Endothelial cell of umbilical vein (primary cell): ENCODE data around the gene FRMD4A. TPM values are rescaled to one million over a fixed set of nuclear protein-coding genes. Genes with fewer than 3 reads are reported as not detected.

ENCODE experiments used
- BruUV-seq: library from RNA; stranded (reverse); fragments of 400-500 nt; replicated peaks from 2 replicates; lab custom pipeline; 2021; lab: Mats Ljungman, UMichigan
- CTCF ChIA-PET: fragments of 300-600, 350-600 bp; sonication (Branson Sonifier 250); formaldehyde crosslinking; loops from one replicate; lab custom pipeline; 2021; ENCODE audit warnings: antibody characterized with exemption, inconsistent platforms; lab: Charles Lee
- POLR2A ChIA-PET: fragments of 300-600, 350-600 bp; sonication (Branson Sonifier 250); formaldehyde crosslinking; loops from one replicate; lab custom pipeline; 2021; ENCODE audit warnings: antibody characterized with exemption, inconsistent platforms; lab: Charles Lee
- DNase-seq: peaks from one replicate; pipeline ENCODE4 v3.0.0-alpha.2; 2011; ENCODE audit warnings: low read depth, low spot score
- FAIRE-seq: peaks from 2 replicates; lab custom pipeline; 2011; peaks lifted over from hg19 to GRCh38; lab: Jason Lieb, UNC
- H2AFZ ChIP-seq: 2 replicates; pipeline ENCODE4 v1.6.0; 2012; ENCODE audit warnings: low read depth, low read length, control low read depth, inconsistent platforms
- H3K27ac ChIP-seq: 2 replicates; pipeline ENCODE4 v1.5.1; 2011; ENCODE audit warnings: low read depth, mild to moderate bottlenecking, control low read depth, low read length, moderate library complexity; ENCODE audit not compliant: insufficient read depth
- H3K27me3 ChIP-seq, 2 experiments: 2 replicates each; pipeline versions ENCODE4 v1.6.0 to v1.6.1; 2011; ENCODE audit warnings: low read length in 2 of 2, mixed read lengths in 1 of 2; ENCODE audit not compliant: control insufficient read depth in 2 of 2, insufficient read depth in 2 of 2
- H3K36me3 ChIP-seq, 2 experiments: 2 replicates in 1 of 2; 3 replicates in 1 of 2; pipeline ENCODE4 v1.5.1; 2011; ENCODE audit warnings: low read length in 2 of 2, mild to moderate bottlenecking in 1 of 2, moderate library complexity in 1 of 2; ENCODE audit not compliant: control insufficient read depth in 2 of 2, insufficient read depth in 2 of 2; ENCODE audit errors: extremely low read depth in 1 of 2
- H3K4me1 ChIP-seq: 3 replicates; pipeline ENCODE4 v1.5.1; 2011; ENCODE audit warnings: mild to moderate bottlenecking, low read length; ENCODE audit not compliant: control insufficient read depth, insufficient read depth; ENCODE audit errors: extremely low read depth
- H3K4me2 ChIP-seq: 2 replicates; pipeline ENCODE4 v1.6.1; 2011; ENCODE audit warnings: low read length, control low read depth, mixed read lengths; ENCODE audit not compliant: insufficient read depth
- H3K4me3 ChIP-seq, 3 experiments: fragments of 200-600 bp in 1 of 3; sonication (generic), shearing (Covaris generic) in 1 of 3; replicated peaks in 1 of 3; 2 replicates each; pipeline ENCODE4 v1.5.1; 2011 to 2016; ENCODE audit warnings: control low read depth in 3 of 3, low read length in 3 of 3, mild to moderate bottlenecking in 2 of 3, inconsistent platforms in 1 of 3, low read depth in 1 of 3, moderate library complexity in 1 of 3; ENCODE audit not compliant: insufficient read depth in 1 of 3
- H3K79me2 ChIP-seq: 2 replicates; pipeline ENCODE4 v1.6.0; 2012; ENCODE audit warnings: low read length, inconsistent platforms; ENCODE audit not compliant: control insufficient read depth, insufficient read depth
- H3K9ac ChIP-seq: replicated peaks from 2 replicates; pipeline ENCODE3; 2011; ENCODE audit warnings: low read length, control low read depth; ENCODE audit not compliant: insufficient read depth; ENCODE audit errors: extremely low read depth
- H3K9me1 ChIP-seq: replicated peaks from 3 replicates; pipeline ENCODE4 v1.6.0; 2011; ENCODE audit warnings: mild to moderate bottlenecking, low read length; ENCODE audit not compliant: control insufficient read depth, insufficient read depth; ENCODE audit errors: extremely low read depth
- H3K9me3 ChIP-seq: replicated peaks from 2 replicates; pipeline ENCODE4 v1.5.1; 2012; ENCODE audit warnings: low read length, inconsistent platforms; ENCODE audit not compliant: control insufficient read depth, insufficient read depth
- H4K20me1 ChIP-seq: replicated peaks from 2 replicates; pipeline ENCODE3; 2011; ENCODE audit warnings: mild to moderate bottlenecking, low read length; ENCODE audit not compliant: control insufficient read depth, insufficient read depth; ENCODE audit errors: extremely low read depth
- EZH2 ChIP-seq: IDR thresholded peaks from 2 replicates; pipeline ENCODE4 v1.6.1; 2012; ENCODE audit warnings: borderline replicate concordance, low read depth, mild to moderate bottlenecking, moderate library complexity, low read length, inconsistent platforms; ENCODE audit not compliant: severe bottlenecking
- FOS ChIP-seq: IDR thresholded peaks from 2 replicates; pipeline ENCODE4 v1.6.1; 2011; ENCODE audit warnings: mild to moderate bottlenecking, low read length, moderate library complexity, borderline replicate concordance; ENCODE audit not compliant: insufficient read depth
- GATA2 ChIP-seq: IDR thresholded peaks from 2 replicates; pipeline ENCODE4 v1.7.0; 2011; ENCODE audit warnings: low read depth, mild to moderate bottlenecking, moderate library complexity, mixed read lengths, low read length; ENCODE audit not compliant: insufficient read length, insufficient read depth
- JUN ChIP-seq: IDR thresholded peaks from 2 replicates; pipeline ENCODE4 v1.6.1; 2011; ENCODE audit warnings: borderline replicate concordance, low read depth; ENCODE audit not compliant: insufficient read length, insufficient read depth
- MYC ChIP-seq: IDR thresholded peaks from one replicate; pipeline ENCODE4 v1.6.1; 2011; ENCODE audit warnings: mild to moderate bottlenecking, low read depth, low read length
- POLR2A ChIP-seq: IDR thresholded peaks from 2 replicates; pipeline ENCODE4 v1.6.1; 2012; ENCODE audit warnings: low read depth, mild to moderate bottlenecking, control low read depth, low read length
- POLR2AphosphoS5 ChIP-seq: IDR thresholded peaks from 2 replicates; pipeline ENCODE4 v1.6.1; 2012; ENCODE audit warnings: low read depth, mild to moderate bottlenecking, control low read depth, low read length, moderate library complexity; ENCODE audit not compliant: insufficient read depth
- dilution Hi-C: fragments of 300-500 bp; cut with MboI; formaldehyde crosslinking; loops from one replicate; pipeline ENCODE4 v1.15.0; 2019; ENCODE audit warnings: low sequenced_read_pairs; ENCODE audit not compliant: extremely low pct_ligation_motif_present
- intact Hi-C: fragments of 100-400 bp; cut with micrococcal nuclease; formaldehyde crosslinking; loops from one replicate; pipeline ENCODE4 v1.10.0; 2022
- polyA plus RNA-seq, 4 experiments: library from polyadenylated mRNA; depleted of rRNA in 3 of 4; stranded (reverse) in 3 of 4; unstranded in 1 of 4; fragments of >200 nt; gene quantifications; 2 replicates each; pipeline versions ENCODE4 v1.2.1 to v1.2.3, GENCODE V29; 2011 to 2012; ENCODE audit warnings: missing spikeins in 1 of 4
- total RNA-seq: library from RNA; stranded (reverse); gene quantifications from 2 replicates; pipeline ENCODE4 v1.2.3, GENCODE V29; 2021
- TF ChIP-seq, protein P1 (sequence below), 2 donors: IDR thresholded peaks; 1 replicate in 1 of 2; 2 replicates in 1 of 2; pipeline ENCODE4 v1.5.1; 2011; ENCODE audit warnings: low read length in 2 of 2, mild to moderate bottlenecking in 2 of 2, moderate library complexity in 2 of 2, control low read depth in 1 of 2, inconsistent platforms in 1 of 2, low read depth in 1 of 2; ENCODE audit not compliant: insufficient read depth in 1 of 2; ENCODE audit errors: extremely low read depth in 1 of 2
- TF ChIP-seq, protein P2 (sequence below): IDR thresholded peaks from 2 replicates; pipeline ENCODE4 v1.6.1; 2011; ENCODE audit not compliant: insufficient read depth, insufficient read length

The FRMD4A gene
- total and polyA plus RNA-seq, 2 donors (not counting 3 experiments of a cell fraction or from before 2014, with no cell fraction given): 123 to 148 TPM

DNA sequence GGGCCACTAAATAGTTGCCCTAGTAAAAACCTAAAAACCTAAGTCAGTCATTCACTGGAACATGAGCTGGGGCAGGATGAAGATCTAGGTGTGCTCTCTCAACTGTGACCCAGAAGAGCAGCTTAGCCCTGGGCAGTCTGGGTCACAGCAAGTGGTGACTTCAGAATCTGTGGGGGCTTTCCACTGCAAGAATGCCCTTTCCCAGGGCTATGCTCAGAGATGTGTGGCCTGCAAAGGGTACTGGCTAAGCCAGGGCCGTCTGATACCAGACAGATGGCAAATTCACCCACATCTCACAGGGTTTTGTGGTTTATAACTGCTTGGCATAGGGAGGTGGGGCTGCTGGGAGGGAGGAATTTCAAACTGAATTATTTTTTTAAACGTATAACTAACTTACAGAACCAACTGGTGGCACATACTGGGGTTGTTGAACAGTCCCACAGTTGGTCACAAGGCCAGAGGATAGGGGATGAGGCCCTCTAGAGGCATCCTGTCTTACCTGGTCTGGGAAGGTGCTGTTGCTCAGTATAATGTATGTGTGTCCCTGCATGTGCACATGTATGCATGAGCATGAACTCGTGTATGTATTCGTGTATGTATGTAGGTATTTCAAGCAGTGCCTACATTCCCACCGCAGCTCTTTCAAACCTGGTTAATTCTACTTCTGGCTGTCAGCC lies 680.7 kb downstream of the FRMD4A start:
- CTCF ChIA-PET: no interaction called here
- Histone ChIP-seq H3K27me3 (no peaks in the 10 kb centered on the region), H3K9me3 (no peaks in the 10 kb centered on the region), H3K9ac (no peak overlapping the region), H3K79me2 (no peaks in the 10 kb centered on the region), H2AFZ (no peak overlapping the region), H4K20me1 (peaks cover 2% of the 10 kb centered on the region), H3K4me1 (no peaks in the 10 kb centered on the region), H3K27ac (no peak overlapping the region), H3K4me3 (no peak overlapping the region), H3K4me2 (no peak overlapping the region), H3K36me3 (peaks cover 53 to 65% of the 10 kb centered on the region in 2 experiments), H3K9me1 (no peaks in the 10 kb centered on the region)
- no TSS peak for BruUV-seq
- FAIRE-seq: no peak
- intact Hi-C loops: no loop called here
- dilution Hi-C loops: no loop called here
- no peak for TF ChIP-seq FOS
- no peak for TF ChIP-seq JUN
- POLR2A ChIA-PET: no interaction called here
- no peak for DNase-seq

DNA sequence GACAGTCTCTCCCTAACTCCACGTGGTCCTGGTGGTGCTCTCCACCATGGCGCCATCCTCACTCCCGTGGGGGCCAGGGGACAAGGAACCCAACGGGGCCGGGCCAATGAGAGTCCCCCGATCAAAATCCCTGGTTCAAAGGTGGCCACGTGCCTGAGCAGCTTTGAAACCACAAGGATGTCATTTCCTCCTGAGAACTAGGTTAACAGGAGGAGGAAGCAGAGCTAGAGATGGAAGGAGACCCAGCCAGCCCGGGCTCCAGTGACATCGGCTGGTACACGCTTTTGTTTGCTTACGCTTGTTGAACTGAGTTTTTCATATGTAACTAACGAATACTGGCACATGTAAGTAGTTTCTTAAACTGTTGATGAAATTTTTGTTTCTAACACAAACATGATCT lies 682.3 kb downstream of the FRMD4A start:
- CTCF ChIA-PET: no interaction called here
- no peaks in the 10 kb centered on the region for H3K9me3 ChIP-seq
- no peaks in the 10 kb centered on the region for H3K27me3 ChIP-seq
- no peaks in the 10 kb centered on the region for H3K9me1 ChIP-seq
- BruUV-seq: no TSS peak
- H4K20me1 ChIP-seq: peaks cover 2% of the 10 kb centered on the region
- H3K4me2 ChIP-seq: no peak overlapping the region
- intact Hi-C loops: no loop called here
- no peak for FAIRE-seq
- no peak overlapping the region for H3K4me3 ChIP-seq
- H2AFZ ChIP-seq: no peak overlapping the region
- peaks cover 51 to 52% of the 10 kb centered on the region in 2 experiments for H3K36me3 ChIP-seq
- TF ChIP-seq MYC (no peak), GATA2 (no peak), JUN (no peak), FOS (no peak), POLR2AphosphoS5 (no peak), POLR2A (no peak), EZH2 (no peak)
- TF ChIP-seq, protein P1, sequence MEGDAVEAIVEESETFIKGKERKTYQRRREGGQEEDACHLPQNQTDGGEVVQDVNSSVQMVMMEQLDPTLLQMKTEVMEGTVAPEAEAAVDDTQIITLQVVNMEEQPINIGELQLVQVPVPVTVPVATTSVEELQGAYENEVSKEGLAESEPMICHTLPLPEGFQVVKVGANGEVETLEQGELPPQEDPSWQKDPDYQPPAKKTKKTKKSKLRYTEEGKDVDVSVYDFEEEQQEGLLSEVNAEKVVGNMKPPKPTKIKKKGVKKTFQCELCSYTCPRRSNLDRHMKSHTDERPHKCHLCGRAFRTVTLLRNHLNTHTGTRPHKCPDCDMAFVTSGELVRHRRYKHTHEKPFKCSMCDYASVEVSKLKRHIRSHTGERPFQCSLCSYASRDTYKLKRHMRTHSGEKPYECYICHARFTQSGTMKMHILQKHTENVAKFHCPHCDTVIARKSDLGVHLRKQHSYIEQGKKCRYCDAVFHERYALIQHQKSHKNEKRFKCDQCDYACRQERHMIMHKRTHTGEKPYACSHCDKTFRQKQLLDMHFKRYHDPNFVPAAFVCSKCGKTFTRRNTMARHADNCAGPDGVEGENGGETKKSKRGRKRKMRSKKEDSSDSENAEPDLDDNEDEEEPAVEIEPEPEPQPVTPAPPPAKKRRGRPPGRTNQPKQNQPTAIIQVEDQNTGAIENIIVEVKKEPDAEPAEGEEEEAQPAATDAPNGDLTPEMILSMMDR (IDR thresholded peaks at IDR 0.05; ENCODE audit: extremely low read depth in 1 of 2, insufficient read depth in 1 of 2, low read depth in 1 of 2, low read length in 2 of 2): no peak
- TF ChIP-seq, protein P2, sequence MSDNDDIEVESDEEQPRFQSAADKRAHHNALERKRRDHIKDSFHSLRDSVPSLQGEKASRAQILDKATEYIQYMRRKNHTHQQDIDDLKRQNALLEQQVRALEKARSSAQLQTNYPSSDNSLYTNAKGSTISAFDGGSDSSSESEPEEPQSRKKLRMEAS: no peak
- POLR2A ChIA-PET: no interaction called here
- H3K4me1 ChIP-seq: no peaks in the 10 kb centered on the region
- no peak for DNase-seq
- no peaks in the 10 kb centered on the region for H3K79me2 ChIP-seq
- H3K9ac ChIP-seq: no peak overlapping the region
- dilution Hi-C loops: no loop called here
- H3K27ac ChIP-seq: no peak overlapping the region
